ENCODE data around the gene CPA5.

Gene CPA5

GRCh38 chr7:130358471-130358870 lies 13.9 kb downstream of the CPA5 start:
- peak; percentile 50 for DNase-seq (ENCODE audit: low spot score)
- Histone ChIP-seq H3K27ac (no peak overlapping the region), H3K4me3 (no peak overlapping the region)
- TF ChIP-seq, protein P1, sequence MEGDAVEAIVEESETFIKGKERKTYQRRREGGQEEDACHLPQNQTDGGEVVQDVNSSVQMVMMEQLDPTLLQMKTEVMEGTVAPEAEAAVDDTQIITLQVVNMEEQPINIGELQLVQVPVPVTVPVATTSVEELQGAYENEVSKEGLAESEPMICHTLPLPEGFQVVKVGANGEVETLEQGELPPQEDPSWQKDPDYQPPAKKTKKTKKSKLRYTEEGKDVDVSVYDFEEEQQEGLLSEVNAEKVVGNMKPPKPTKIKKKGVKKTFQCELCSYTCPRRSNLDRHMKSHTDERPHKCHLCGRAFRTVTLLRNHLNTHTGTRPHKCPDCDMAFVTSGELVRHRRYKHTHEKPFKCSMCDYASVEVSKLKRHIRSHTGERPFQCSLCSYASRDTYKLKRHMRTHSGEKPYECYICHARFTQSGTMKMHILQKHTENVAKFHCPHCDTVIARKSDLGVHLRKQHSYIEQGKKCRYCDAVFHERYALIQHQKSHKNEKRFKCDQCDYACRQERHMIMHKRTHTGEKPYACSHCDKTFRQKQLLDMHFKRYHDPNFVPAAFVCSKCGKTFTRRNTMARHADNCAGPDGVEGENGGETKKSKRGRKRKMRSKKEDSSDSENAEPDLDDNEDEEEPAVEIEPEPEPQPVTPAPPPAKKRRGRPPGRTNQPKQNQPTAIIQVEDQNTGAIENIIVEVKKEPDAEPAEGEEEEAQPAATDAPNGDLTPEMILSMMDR (IDR thresholded peaks at IDR 0.05): no peak

GRCh38 chr7:130359276-130359857 lies 14.8 kb downstream of the CPA5 start:
- DNase-seq (ENCODE audit: low spot score): peak; percentile 28
- Histone ChIP-seq H3K27ac (no peak overlapping the region), H3K4me3 (no peak overlapping the region)
- TF ChIP-seq, protein P1 (IDR thresholded peaks at IDR 0.05): no peak

- TF ChIP-seq, protein P1 (IDR thresholded peaks at IDR 0.05): no peak
- Histone ChIP-seq H3K27ac (no peak overlapping the region), H3K4me3 (no peak overlapping the region)
- no peak for DNase-seq (ENCODE audit: low spot score)
Measured at GRCh38 chr7:130360518-130360917, 15.9 kb downstream of the CPA5 start.

DNA sequence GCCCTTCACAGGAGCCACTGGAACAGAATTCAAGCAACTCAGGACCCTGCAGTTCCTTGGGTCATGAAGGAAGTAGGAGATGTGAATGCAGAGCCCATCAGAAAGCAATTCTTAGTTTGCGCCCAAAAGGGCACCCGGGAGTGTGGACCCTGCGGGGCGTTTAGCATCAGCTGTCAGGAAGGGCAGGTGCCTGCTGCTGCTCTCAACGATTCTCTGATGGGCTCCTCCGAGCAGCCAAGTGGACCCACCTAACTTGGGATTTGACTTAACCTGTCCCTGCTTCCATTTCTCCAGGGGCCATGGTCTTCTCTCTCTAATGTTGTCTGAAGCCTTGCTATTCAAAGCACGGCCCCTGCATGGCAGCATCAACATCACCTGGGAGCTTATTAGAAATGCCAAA lies 17.1 kb downstream of the CPA5 start:
- DNase-seq (ENCODE audit: low spot score): no peak
- TF ChIP-seq, protein P1 (IDR thresholded peaks at IDR 0.05): no peak

DNA sequence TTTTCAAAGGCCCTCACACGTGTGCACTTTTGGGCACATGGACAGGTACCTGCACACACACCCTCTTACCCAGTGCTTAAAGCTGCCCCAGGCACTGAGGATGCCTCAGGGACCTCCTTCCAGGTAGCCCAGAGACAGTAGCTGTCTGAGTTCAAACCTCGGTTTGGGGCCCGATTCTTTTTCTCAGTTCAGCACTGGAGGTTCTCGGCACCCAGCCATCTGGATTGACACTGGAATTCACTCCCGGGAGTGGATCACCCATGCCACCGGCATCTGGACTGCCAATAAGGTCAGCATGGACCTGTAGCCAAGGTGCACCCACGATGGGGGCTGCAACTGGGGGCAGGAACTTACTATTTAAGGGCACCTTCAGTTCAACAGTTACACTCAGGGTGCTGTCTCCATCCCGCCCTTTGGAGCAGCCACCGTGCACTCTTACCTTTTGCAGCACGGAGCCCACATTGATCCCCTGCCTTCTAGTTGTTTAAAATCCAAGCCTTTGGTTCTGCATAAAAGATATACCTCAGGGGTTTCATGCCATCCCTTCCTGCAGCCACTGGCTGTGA lies 17.7 kb downstream of the CPA5 start:
- TF ChIP-seq, protein P1 (IDR thresholded peaks at IDR 0.05): no peak
- Histone ChIP-seq H3K27ac (no peak overlapping the region), H3K4me3 (no peak overlapping the region)
- DNase-seq (ENCODE audit: low spot score): no peak

More for the DNA sequence above, 17.1 kb downstream of the CPA5 start:
- Histone ChIP-seq H3K4me3 (no peak overlapping the region), H3K27ac (no peak overlapping the region)

GRCh38 chr7:130363026-130363847 lies 18.6 kb downstream of the CPA5 start:
- H3K27ac ChIP-seq: peak overlapping the region in 1 of 2 donors; percentile 66

More at GRCh38 chr7:130363026-130363847, 18.6 kb downstream of the CPA5 start:
- DNase-seq (ENCODE audit: low spot score): no peak
- no peak overlapping the region for H3K4me3 ChIP-seq
- TF ChIP-seq, protein P1 (IDR thresholded peaks at IDR 0.05): no peak

Measured in coronary artery (tissue), 2 donors.